Brain microvascular endothelial cell (primary cell): ENCODE results near the gene DDX46.

Experiments used
- DNase-seq: peaks from one replicate; pipeline ENCODE4 v3.0.0-alpha.2; 2020
- H3K27ac ChIP-seq: fragments of 250-450 bp; sonication (Bioruptor Pico); 2 replicates; pipeline ENCODE4 v1.5.1; 2020; ENCODE audit warnings: mild to moderate bottlenecking, moderate library complexity
- H3K27me3 ChIP-seq: fragments of 250-450 bp; sonication (Bioruptor Pico); replicated peaks from 2 replicates; pipeline ENCODE4 v1.5.1; 2020; ENCODE audit warnings: mild to moderate bottlenecking
- H3K36me3 ChIP-seq: fragments of 250-450 bp; sonication (Bioruptor Pico); replicated peaks from 2 replicates; pipeline ENCODE4 v1.5.1; 2020; ENCODE audit warnings: mild to moderate bottlenecking
- H3K4me3 ChIP-seq: 2 replicates; pipeline ENCODE4 v1.5.1; 2011; ENCODE audit warnings: low read depth, mild to moderate bottlenecking, control low read depth, low read length, moderate library complexity
- CTCF ChIP-seq: IDR thresholded peaks from 2 replicates; pipeline ENCODE4 v1.5.1; 2011; ENCODE audit warnings: low read depth, mild to moderate bottlenecking, moderate library complexity, low read length, control low read depth, inconsistent platforms; ENCODE audit errors: missing control alignments
- in situ Hi-C: cut with HindIII; loops from 2 replicates; pipeline ENCODE4 v1.10.0; 2017; ENCODE audit warnings: low sequenced_read_pairs, low pct_ligation_motif_present

DDX46 gene

GRCh38 chr5:134821841-134822240 lies 63.3 kb downstream of the DDX46 start:
- TF ChIP-seq CTCF: no peak
- Histone ChIP-seq H3K27me3 (no peaks in the 10 kb centered on the region), H3K27ac (no peak overlapping the region), H3K4me3 (no peak overlapping the region), H3K36me3 (peaks cover 42% of the 10 kb centered on the region)
- in situ Hi-C loops: no loop called here
- no peak for DNase-seq

GRCh38 chr5:134824681-134825080 lies 66.1 kb downstream of the DDX46 start:
- Histone ChIP-seq H3K27ac (no peak overlapping the region), H3K27me3 (no peaks in the 10 kb centered on the region), H3K36me3 (peaks cover 37% of the 10 kb centered on the region), H3K4me3 (no peak overlapping the region)
- no peak for TF ChIP-seq CTCF
- in situ Hi-C loops: no loop called here
- no peak for DNase-seq

GRCh38 chr5:134825212-134825611 lies 66.6 kb downstream of the DDX46 start:
- no peak for DNase-seq
- no peak overlapping the region for H3K4me3 ChIP-seq

GRCh38 chr5:134833340-134834032 lies 74.9 kb downstream of the DDX46 start:
- no peaks in the 10 kb centered on the region for H3K27me3 ChIP-seq
- in situ Hi-C loops: no loop called here
- peak; percentile 36 for DNase-seq
- TF ChIP-seq CTCF: no peak
- peaks cover 15% of the 10 kb centered on the region for H3K36me3 ChIP-seq
- peak overlapping the region; percentile 42 for H3K27ac ChIP-seq
- no peak overlapping the region for H3K4me3 ChIP-seq

More at GRCh38 chr5:134825212-134825611, 66.6 kb downstream of the DDX46 start:
- in situ Hi-C loops: no loop called here
- Histone ChIP-seq H3K27me3 (no peaks in the 10 kb centered on the region), H3K36me3 (peaks cover 34% of the 10 kb centered on the region), H3K27ac (no peak overlapping the region)
- TF ChIP-seq CTCF: no peak

GRCh38 chr5:134835623-134836022 lies 77.0 kb downstream of the DDX46 start:
- no peak for TF ChIP-seq CTCF
- no peak overlapping the region for H3K4me3 ChIP-seq

More at GRCh38 chr5:134835623-134836022, 77.0 kb downstream of the DDX46 start:
- H3K27ac ChIP-seq: no peak overlapping the region
- no peak for DNase-seq
- H3K27me3 ChIP-seq: no peaks in the 10 kb centered on the region
- H3K36me3 ChIP-seq: peaks cover 12% of the 10 kb centered on the region
- in situ Hi-C loops: no loop called here
